Right lobe of liver (tissue), 6 donors: ENCODE results near the gene KCND3. TPM values are rescaled to one million over a fixed set of nuclear protein-coding genes. Genes with fewer than 3 reads are reported as not detected.

ENCODE experiments used
- ATAC-seq, 4 donors: fragments of 200-7000 bp; cut with Tn5 transposase; one replicate each; pipeline ENCODE4 v1.9.1; 2020; ENCODE audit warnings: mild to moderate bottlenecking in 4 of 4, moderate library complexity in 4 of 4
- DNase-seq, 3 donors: peaks; one replicate each; pipeline ENCODE4 v3.0.0-alpha.2; 2020
- H3K27ac ChIP-seq, 3 donors: fragments of 200-600 bp; one replicate each; pipeline ENCODE4 v1.8.0; 2022
- H3K27me3 ChIP-seq, 2 donors: fragments of 200-600 bp; one replicate each; pipeline ENCODE4 v1.8.0; 2022
- H3K36me3 ChIP-seq, 4 donors: fragments of 200-600 bp; sonication (generic) in 1 of 4; one replicate each; pipeline versions ENCODE4 v1.5.1 to v1.8.0; 2017 to 2022; ENCODE audit warnings: control low read depth in 1 of 4
- H3K4me1 ChIP-seq, 4 donors: fragments of 200-600 bp; sonication (generic) in 1 of 4; one replicate each; pipeline versions ENCODE4 v1.5.1 to v1.8.0; 2017 to 2022; ENCODE audit warnings: control low read depth in 1 of 4
- H3K4me3 ChIP-seq, 3 donors: fragments of 200-600 bp; one replicate each; pipeline ENCODE4 v1.8.0; 2022
- H3K9me3 ChIP-seq, 4 donors: fragments of 200-600 bp; sonication (generic) in 1 of 4; one replicate each; pipeline versions ENCODE4 v1.5.1 to v1.8.0; 2017 to 2022; ENCODE audit warnings: control low read depth in 1 of 4
- POLR2A ChIP-seq: fragments of 450-650 bp; IDR thresholded peaks from one replicate; pipeline ENCODE4 v1.6.1; 2017; ENCODE audit warnings: antibody characterized with exemption, mild to moderate bottlenecking
- WGBS: methylation state at CpG from one replicate; pipeline ENCODE4 v1.1.6; 2018; ENCODE audit warnings: low coverage, low lambda C conversion rate; ENCODE audit not compliant: insufficient coverage; ENCODE audit errors: missing lambda C conversion rate; 5-methylcytosine and 5-hydroxymethylcytosine counted together
- intact Hi-C, 2 donors: fragments of 100-400 bp; cut with DNase I; formaldehyde crosslinking; loops; one replicate each; pipeline versions ENCODE4 v1.11.2 to v1.14.1; 2022
- total RNA-seq, 6 experiments: library from RNA; depleted of rRNA in 2 of 6; stranded (reverse); fragments of >200 nt in 2 of 6; fragmentation: NEBNext Ultra II Directional in 3 of 6; extraction: Animal tissue kit (Norgen Biotek cat#: 25700) in 3 of 6; gene quantifications; one replicate each; pipeline versions ENCODE4 v1.1.0 to v1.2.4, GENCODE V29; 2016 to 2023
- TF ChIP-seq, protein P1 (sequence below), 4 donors: fragments of 200-600 bp in 3 of 4; fragments of 450-650 bp in 1 of 4; IDR thresholded peaks; one replicate each; pipeline versions ENCODE4 v1.5.1 to v1.8.0; 2016 to 2022; ENCODE audit warnings: antibody characterized with exemption in 4 of 4, mild to moderate bottlenecking in 2 of 4
- donor health status: DM: no; HTN: yes; CAD: no.
- donor health status: DM: no; HTN: no; CAD: no.
- donor health status: DM: no; HTN: no; CAD: no.
- donor health status: DM: no; HTN: yes; CAD: no.
- donor health status: DM: no; HTN: yes; CAD: no.

Gene KCND3
- total RNA-seq, 6 experiments from 2014 or later: 8.1 to 25.5 (median 16.2) TPM

DNA sequence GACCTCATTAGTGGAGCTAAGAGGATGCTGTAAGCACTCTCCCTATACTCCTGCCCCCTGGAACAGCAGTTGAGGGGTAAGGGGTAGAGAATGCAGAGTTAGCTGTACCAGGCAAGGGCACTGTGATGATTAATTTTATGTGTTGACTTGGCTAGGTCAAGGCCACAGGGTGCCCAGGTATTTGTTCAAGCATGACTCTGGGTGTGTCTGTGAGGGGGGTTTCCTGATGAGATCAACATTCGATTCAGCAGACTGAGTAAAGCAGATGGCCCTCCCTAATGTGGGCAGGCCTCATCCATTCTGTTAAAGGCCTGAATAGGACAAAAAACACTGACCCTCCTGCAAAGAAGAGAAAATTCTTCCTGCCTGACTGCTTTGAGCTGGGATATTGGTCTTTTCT is 110.8 kb downstream of the KCND3 start:
- DNase-seq (peak in 1 of 3 donors; percentile 61), ATAC-seq (peak; percentile 28 to 83 (median 58))
- H3K27me3 ChIP-seq: no peaks in the 10 kb centered on the region
- TF ChIP-seq POLR2A: no peak
- TF ChIP-seq, protein P1, sequence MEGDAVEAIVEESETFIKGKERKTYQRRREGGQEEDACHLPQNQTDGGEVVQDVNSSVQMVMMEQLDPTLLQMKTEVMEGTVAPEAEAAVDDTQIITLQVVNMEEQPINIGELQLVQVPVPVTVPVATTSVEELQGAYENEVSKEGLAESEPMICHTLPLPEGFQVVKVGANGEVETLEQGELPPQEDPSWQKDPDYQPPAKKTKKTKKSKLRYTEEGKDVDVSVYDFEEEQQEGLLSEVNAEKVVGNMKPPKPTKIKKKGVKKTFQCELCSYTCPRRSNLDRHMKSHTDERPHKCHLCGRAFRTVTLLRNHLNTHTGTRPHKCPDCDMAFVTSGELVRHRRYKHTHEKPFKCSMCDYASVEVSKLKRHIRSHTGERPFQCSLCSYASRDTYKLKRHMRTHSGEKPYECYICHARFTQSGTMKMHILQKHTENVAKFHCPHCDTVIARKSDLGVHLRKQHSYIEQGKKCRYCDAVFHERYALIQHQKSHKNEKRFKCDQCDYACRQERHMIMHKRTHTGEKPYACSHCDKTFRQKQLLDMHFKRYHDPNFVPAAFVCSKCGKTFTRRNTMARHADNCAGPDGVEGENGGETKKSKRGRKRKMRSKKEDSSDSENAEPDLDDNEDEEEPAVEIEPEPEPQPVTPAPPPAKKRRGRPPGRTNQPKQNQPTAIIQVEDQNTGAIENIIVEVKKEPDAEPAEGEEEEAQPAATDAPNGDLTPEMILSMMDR (IDR thresholded peaks at IDR 0.05): no peak
- H3K4me1 ChIP-seq: peaks cover 0 to 22% (median 1%) of the 10 kb centered on the region in 4 donors
- 17% methylated on average over 1 of the region's 1 CpG for WGBS
- intact Hi-C loops: no loop called here
- H3K4me3 ChIP-seq: no peak overlapping the region
- no peaks in the 10 kb centered on the region for H3K9me3 ChIP-seq
- H3K36me3 ChIP-seq: no peaks in the 10 kb centered on the region
- H3K27ac ChIP-seq: peak overlapping the region in 1 of 3 donors; percentile 64

DNA sequence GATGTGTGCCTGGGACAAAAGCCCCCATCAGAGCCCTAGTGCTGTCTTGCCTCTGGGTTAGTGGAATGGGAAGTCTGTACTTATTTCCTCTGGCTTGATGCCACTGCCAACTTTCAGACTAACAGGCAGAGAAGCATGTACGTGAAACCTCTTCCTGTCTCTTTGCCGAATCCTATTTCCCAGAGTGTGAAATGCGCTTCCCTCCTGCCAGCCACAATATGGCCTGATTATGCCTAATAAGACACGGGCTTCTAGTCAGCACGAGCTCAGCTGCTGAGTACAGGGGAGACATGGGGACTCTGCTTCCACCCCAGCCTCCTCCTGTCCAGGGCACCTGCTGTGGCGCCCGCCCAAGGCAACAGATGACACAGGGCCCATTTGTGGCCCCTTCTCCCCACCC is 111.4 kb downstream of the KCND3 start:
- Histone ChIP-seq H3K36me3 (no peaks in the 10 kb centered on the region), H3K4me1 (peaks cover 0 to 22% (median 1%) of the 10 kb centered on the region in 4 donors), H3K27me3 (no peaks in the 10 kb centered on the region), H3K4me3 (no peak overlapping the region), H3K27ac (peak overlapping the region in 1 of 3 donors; percentile 64), H3K9me3 (no peaks in the 10 kb centered on the region)
- TF ChIP-seq, protein P1 (IDR thresholded peaks at IDR 0.05): no peak
- no peak for TF ChIP-seq POLR2A
- peak in 1 of 4 donors; percentile 10 for ATAC-seq
- intact Hi-C loops: no loop called here
- 75% methylated on average over 5 of the region's 7 CpGs for WGBS
- no peak for DNase-seq

DNA sequence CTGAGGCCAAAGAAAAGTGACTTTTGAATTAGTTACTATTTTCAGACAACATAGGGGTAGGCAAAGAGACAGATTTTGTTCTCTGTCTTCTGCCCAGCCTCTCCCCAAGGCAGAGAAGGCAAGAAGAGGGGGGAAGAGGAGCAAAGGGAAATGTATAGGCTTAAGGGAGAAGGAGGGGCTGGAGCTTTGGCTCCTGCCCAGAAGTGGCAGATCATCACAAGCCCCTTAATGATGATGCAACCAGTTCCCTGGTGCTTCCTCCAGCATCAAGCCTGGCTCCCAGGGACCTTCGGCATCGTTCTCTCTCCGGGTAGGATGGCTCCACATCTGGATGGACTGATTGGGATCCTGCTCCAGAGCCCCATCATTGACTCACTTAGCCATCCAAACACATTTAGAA is 112.8 kb downstream of the KCND3 start:
- intact Hi-C loops: no loop called here
- Histone ChIP-seq H3K27me3 (no peaks in the 10 kb centered on the region), H3K4me3 (no peak overlapping the region), H3K27ac (no peak overlapping the region), H3K9me3 (no peaks in the 10 kb centered on the region), H3K36me3 (no peaks in the 10 kb centered on the region), H3K4me1 (peaks cover 0 to 21% (median 1%) of the 10 kb centered on the region in 4 donors)
- ATAC-seq: no peak
- WGBS: 90% methylated on average over 2 of the region's 3 CpGs
- TF ChIP-seq, protein P1 (IDR thresholded peaks at IDR 0.05): no peak
- no peak for TF ChIP-seq POLR2A
- no peak for DNase-seq

DNA sequence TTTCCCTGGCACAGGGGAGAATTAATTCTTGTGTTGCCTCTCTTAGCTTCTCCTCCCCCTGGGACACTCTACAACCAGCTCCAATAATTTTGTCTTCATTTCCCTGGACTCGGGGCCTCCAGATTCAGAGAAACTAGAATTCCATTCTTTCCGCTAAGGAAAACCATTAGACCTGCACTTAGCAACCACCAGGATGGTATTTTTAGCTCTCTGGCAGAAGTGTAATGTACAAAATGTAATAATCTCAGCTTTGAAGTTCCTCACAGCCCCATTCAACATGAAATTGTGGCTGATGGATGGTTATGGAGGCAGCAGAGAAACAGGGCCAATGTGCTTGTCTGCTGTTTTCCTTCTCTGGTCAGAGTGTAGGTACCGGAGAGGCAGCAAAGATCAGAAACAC is 113.8 kb downstream of the KCND3 start:
- Histone ChIP-seq H3K36me3 (no peaks in the 10 kb centered on the region), H3K9me3 (no peaks in the 10 kb centered on the region), H3K27ac (no peak overlapping the region), H3K27me3 (no peaks in the 10 kb centered on the region), H3K4me3 (no peak overlapping the region), H3K4me1 (peaks cover 0 to 15% (median 1%) of the 10 kb centered on the region in 4 donors)
- WGBS: 90% methylated on average over 2 of the region's 3 CpGs
- TF ChIP-seq POLR2A: no peak
- TF ChIP-seq, protein P1 (IDR thresholded peaks at IDR 0.05): no peak
- intact Hi-C loops: no loop called here
- no peak for DNase-seq
- no peak for ATAC-seq
